SK-N-SH (cell line): ENCODE data around the gene NGF. TPM values are rescaled to one million over a fixed set of nuclear protein-coding genes. Genes with fewer than 3 reads are reported as not detected.

Source experiments
- CTCF ChIA-PET: fragments of 300-600, 350-600 bp; formaldehyde crosslinking; extraction: SDS; loops from one replicate; lab custom pipeline; 2021; lab: Yijun Ruan, JAX
- POLR2A ChIA-PET: fragments of 350-600 bp; sonication (Branson Sonifier 250); formaldehyde crosslinking; extraction: SDS; loops from one replicate; lab custom pipeline; 2020; ENCODE audit warnings: antibody characterized with exemption, inconsistent platforms; lab: Yijun Ruan, JAX
- DNase-seq: peaks from one replicate; pipeline ENCODE4 v3.0.0; 2012
- H2AFZ ChIP-seq: fragments of 200-600 bp; sonication (generic); 2 replicates; pipeline ENCODE4 v1.8.1; 2016; ENCODE audit warnings: antibody characterized with exemption, mild to moderate bottlenecking, low read depth
- H3F3A ChIP-seq: fragments of 200-600 bp; sonication (generic); replicated peaks from 2 replicates; pipeline ENCODE3; 2016; ENCODE audit warnings: antibody characterized with exemption, mild to moderate bottlenecking; ENCODE audit not compliant: insufficient read depth
- H3K27ac ChIP-seq, 2 experiments: fragments of 200-500 bp in 1 of 2; fragments of 200-600 bp in 1 of 2; sonication (Bioruptor generic) in 1 of 2; sonication (generic), shearing (Covaris generic) in 1 of 2; 2 replicates each; pipeline versions ENCODE4 v1.5.1 to v1.6.1; 2014 to 2016; ENCODE audit warnings: low read depth in 2 of 2, inconsistent platforms in 1 of 2, low read length in 1 of 2, mild to moderate bottlenecking in 1 of 2, mixed read lengths in 1 of 2
- H3K27me3 ChIP-seq: fragments of 200-600 bp; sonication (generic), shearing (Covaris generic); 2 replicates; pipeline ENCODE4 v1.6.1; 2016; ENCODE audit warnings: mixed run types; ENCODE audit not compliant: insufficient read depth
- H3K36me3 ChIP-seq, 2 experiments: fragments of 200-500 bp in 1 of 2; fragments of 200-600 bp in 1 of 2; sonication (Bioruptor generic) in 1 of 2; sonication (generic) in 1 of 2; replicated peaks in 1 of 2; 2 replicates each; pipeline versions ENCODE3 to v1.5.1; 2014 to 2016; ENCODE audit warnings: low read length in 1 of 2, mild to moderate bottlenecking in 1 of 2; ENCODE audit not compliant: insufficient read depth in 2 of 2, control insufficient read depth in 1 of 2
- H3K4me1 ChIP-seq, 2 experiments: fragments of 200-500 bp in 1 of 2; fragments of 200-600 bp in 1 of 2; sonication (Bioruptor generic) in 1 of 2; sonication (generic), shearing (Covaris generic) in 1 of 2; 2 replicates each; pipeline versions ENCODE4 v1.5.1 to v1.6.1; 2014 to 2016; ENCODE audit warnings: low read depth in 1 of 2, low read length in 1 of 2, mixed run types in 1 of 2; ENCODE audit not compliant: insufficient read depth in 2 of 2, control insufficient read depth in 1 of 2
- H3K4me2 ChIP-seq: fragments of 200-600 bp; sonication (generic), shearing (Covaris generic); 2 replicates; pipeline ENCODE4 v1.6.1; 2017; ENCODE audit warnings: mixed run types
- H3K4me3 ChIP-seq, 2 experiments: fragments of 200-500 bp in 1 of 2; fragments of 200-600 bp in 1 of 2; sonication (Bioruptor generic) in 1 of 2; sonication (generic), shearing (Covaris generic) in 1 of 2; 2 replicates each; pipeline versions ENCODE4 v1.5.1 to v1.8.1; 2014 to 2016; ENCODE audit warnings: low read depth in 2 of 2, inconsistent platforms in 1 of 2, low read length in 1 of 2, mild to moderate bottlenecking in 1 of 2, mixed read lengths in 1 of 2, moderate library complexity in 1 of 2
- H3K79me2 ChIP-seq: fragments of 200-600 bp; sonication (generic); 2 replicates; pipeline ENCODE4 v1.8.1; 2017; ENCODE audit warnings: mild to moderate bottlenecking; ENCODE audit not compliant: insufficient read depth
- H3K9ac ChIP-seq: fragments of 200-600 bp; sonication (generic); 2 replicates; pipeline ENCODE4 v1.6.1; 2017; ENCODE audit warnings: mixed run types
- H3K9me2 ChIP-seq: fragments of 200-600 bp; sonication (generic); 2 replicates; pipeline ENCODE4 v1.6.1; 2017; ENCODE audit warnings: mixed run types
- H3K9me3 ChIP-seq: fragments of 200-600 bp; sonication (generic); 2 replicates; pipeline ENCODE4 v1.6.1; 2017; ENCODE audit warnings: mixed run types, mild to moderate bottlenecking, moderate library complexity
- H4K20me1 ChIP-seq: fragments of 200-600 bp; sonication (generic); 2 replicates; pipeline ENCODE4 v1.6.1; 2017; ENCODE audit warnings: mild to moderate bottlenecking, mixed run types; ENCODE audit not compliant: insufficient read depth
- ELF1 ChIP-seq: IDR thresholded peaks from 2 replicates; pipeline ENCODE4 v1.4.0; 2012
- EZH2phosphoT487 ChIP-seq: fragments of 200-600 bp; sonication (generic); IDR thresholded peaks from 2 replicates; pipeline ENCODE4 v1.6.1; 2017; ENCODE audit warnings: low read depth, mixed run types, mild to moderate bottlenecking, antibody characterized with exemption, moderate library complexity, borderline replicate concordance
- FOXM1 ChIP-seq: IDR thresholded peaks from 2 replicates; pipeline ENCODE4 v1.4.0; 2012; ENCODE audit warnings: low read depth, mild to moderate bottlenecking
- GABPA ChIP-seq: IDR thresholded peaks from 2 replicates; pipeline ENCODE4 v1.4.0; 2012; ENCODE audit warnings: low read depth, mild to moderate bottlenecking
- GATA2 ChIP-seq: sonication (generic); formaldehyde crosslinking; IDR thresholded peaks from 2 replicates; pipeline ENCODE4 v1.5.0; 2020; ENCODE audit warnings: mild to moderate bottlenecking, missing genetic modification reagents
- NFIC ChIP-seq: IDR thresholded peaks from 2 replicates; pipeline ENCODE4 v1.4.0; 2012; ENCODE audit warnings: borderline replicate concordance
- PBX3 ChIP-seq: IDR thresholded peaks from 2 replicates; pipeline ENCODE4; 2012
- POLR2AphosphoS5 ChIP-seq: IDR thresholded peaks from 2 replicates; pipeline ENCODE4 v1.6.1; 2012; ENCODE audit warnings: low read depth, low read length
- RAD21 ChIP-seq: IDR thresholded peaks from 2 replicates; pipeline ENCODE4 v1.6.1; 2012; ENCODE audit warnings: mild to moderate bottlenecking, low read length
- REST ChIP-seq: IDR thresholded peaks from 2 replicates; pipeline ENCODE4 v1.6.1; 2012; ENCODE audit warnings: mild to moderate bottlenecking, low read depth, low read length, moderate library complexity
- RFX5 ChIP-seq: IDR thresholded peaks from 2 replicates; pipeline ENCODE4 v1.6.1; 2012; ENCODE audit warnings: mild to moderate bottlenecking, improper control_type of control experiment, low read length
- RXRA ChIP-seq: IDR thresholded peaks from 2 replicates; pipeline ENCODE4 v1.4.0; 2012; ENCODE audit warnings: low read depth, mild to moderate bottlenecking, borderline replicate concordance
- SMC3 ChIP-seq: IDR thresholded peaks from 2 replicates; pipeline ENCODE4 v1.6.1; 2012; ENCODE audit warnings: low read depth, low read length, improper control_type of control experiment
- TAF1 ChIP-seq: IDR thresholded peaks from 2 replicates; pipeline ENCODE4 v1.6.1; 2012; ENCODE audit warnings: low read depth, mild to moderate bottlenecking, low read length, moderate library complexity, borderline replicate concordance
- TCF12 ChIP-seq: IDR thresholded peaks from 2 replicates; pipeline ENCODE4 v1.4.0; 2012
- USF2 ChIP-seq: fragments of 150-350 bp; IDR thresholded peaks from 2 replicates; pipeline ENCODE4 v1.6.1; 2017; ENCODE audit warnings: antibody characterized with exemption, low read length, low read depth, borderline replicate concordance
- WGBS: methylation state at CpG from one replicate; pipeline ENCODE4 v1.1.6; 2017; ENCODE audit warnings: low lambda C conversion rate; 5-methylcytosine and 5-hydroxymethylcytosine counted together
- polyA plus RNA-seq, 3 experiments: library from polyadenylated mRNA; depleted of rRNA; stranded (reverse); fragments of >200 nt; gene quantifications; 2 replicates each; pipeline ENCODE4 v1.2.3, GENCODE V29; 2012

Gene NGF
- polyA plus RNA-seq, 1 of the 3 experiments (the other 2 are of a cell fraction), result 75.8 TPM

DNA sequence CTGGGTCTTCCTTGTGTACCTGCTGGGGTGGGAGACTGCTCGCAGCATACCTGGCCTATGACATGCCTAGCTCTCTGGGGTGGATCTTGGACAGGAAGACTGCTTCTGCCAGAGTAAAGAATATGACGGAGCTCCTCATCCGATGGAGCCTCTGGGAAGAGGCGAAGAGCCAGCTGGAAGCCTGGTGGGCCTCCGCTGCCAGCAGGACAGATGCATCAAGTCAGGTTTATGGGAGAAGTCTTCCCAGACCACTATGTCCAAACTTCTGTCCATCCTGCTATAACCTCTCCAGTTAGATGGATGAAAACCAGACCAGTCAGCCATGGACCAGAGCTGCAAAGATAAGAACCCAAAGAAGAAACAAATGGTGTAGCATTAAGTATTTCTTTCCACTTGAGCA lies 27.7 kb upstream of the NGF start:
- TF ChIP-seq PBX3 (no peak), SMC3 (no peak), GABPA (no peak), RFX5 (no peak), USF2 (no peak), FOXM1 (no peak), REST (no peak), TAF1 (no peak), NFIC (no peak), ELF1 (no peak), POLR2AphosphoS5 (no peak), RAD21 (no peak), TCF12 (no peak), EZH2phosphoT487 (no peak), GATA2 (CRISPR knock-in tag) (no peak), RXRA (no peak)
- WGBS, result 94% methylated on average over 3 of the region's 5 CpGs
- Histone ChIP-seq H3F3A (no peaks in the 10 kb centered on the region), H3K27ac (peak overlapping the region; percentile 61 to 94; a peak in 3 of 4 replicates), H3K27me3 (no peaks in the 10 kb centered on the region), H3K4me2 (no peak overlapping the region), H4K20me1 (no peaks in the 10 kb centered on the region), H3K4me3 (no peak overlapping the region), H2AFZ (no peak overlapping the region), H3K4me1 (peaks cover 10 to 27% of the 10 kb centered on the region in 2 experiments; a peak in 3 of 4 replicates), H3K9ac (no peak overlapping the region), H3K9me2 (no peaks in the 10 kb centered on the region), H3K9me3 (no peaks in the 10 kb centered on the region), H3K36me3 (no peaks in the 10 kb centered on the region), H3K79me2 (no peaks in the 10 kb centered on the region)
- no peak for DNase-seq
- CTCF ChIA-PET, result interaction anchor here (1.2 to 4.2 kb wide), 8 partner anchors 10 to 230 kb away, joined by 3 to 26 read pairs (median 5); partner anchors contain the start of gene NGF
- POLR2A ChIA-PET, result no interaction called here
